GM12872 (cell line): ENCODE results near the gene AHR.

Experiments
- TF ChIP-seq, protein P1 (sequence below): IDR thresholded peaks from 3 replicates; pipeline ENCODE4 v1.5.1; 2011; ENCODE audit warnings: low read depth, mild to moderate bottlenecking, low read length, moderate library complexity; ENCODE audit not compliant: insufficient read depth

Gene AHR

GRCh38 chr7:17347401-17347800, 48.9 kb downstream of the AHR start:
- TF ChIP-seq, protein P1, sequence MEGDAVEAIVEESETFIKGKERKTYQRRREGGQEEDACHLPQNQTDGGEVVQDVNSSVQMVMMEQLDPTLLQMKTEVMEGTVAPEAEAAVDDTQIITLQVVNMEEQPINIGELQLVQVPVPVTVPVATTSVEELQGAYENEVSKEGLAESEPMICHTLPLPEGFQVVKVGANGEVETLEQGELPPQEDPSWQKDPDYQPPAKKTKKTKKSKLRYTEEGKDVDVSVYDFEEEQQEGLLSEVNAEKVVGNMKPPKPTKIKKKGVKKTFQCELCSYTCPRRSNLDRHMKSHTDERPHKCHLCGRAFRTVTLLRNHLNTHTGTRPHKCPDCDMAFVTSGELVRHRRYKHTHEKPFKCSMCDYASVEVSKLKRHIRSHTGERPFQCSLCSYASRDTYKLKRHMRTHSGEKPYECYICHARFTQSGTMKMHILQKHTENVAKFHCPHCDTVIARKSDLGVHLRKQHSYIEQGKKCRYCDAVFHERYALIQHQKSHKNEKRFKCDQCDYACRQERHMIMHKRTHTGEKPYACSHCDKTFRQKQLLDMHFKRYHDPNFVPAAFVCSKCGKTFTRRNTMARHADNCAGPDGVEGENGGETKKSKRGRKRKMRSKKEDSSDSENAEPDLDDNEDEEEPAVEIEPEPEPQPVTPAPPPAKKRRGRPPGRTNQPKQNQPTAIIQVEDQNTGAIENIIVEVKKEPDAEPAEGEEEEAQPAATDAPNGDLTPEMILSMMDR = no peak

DNA sequence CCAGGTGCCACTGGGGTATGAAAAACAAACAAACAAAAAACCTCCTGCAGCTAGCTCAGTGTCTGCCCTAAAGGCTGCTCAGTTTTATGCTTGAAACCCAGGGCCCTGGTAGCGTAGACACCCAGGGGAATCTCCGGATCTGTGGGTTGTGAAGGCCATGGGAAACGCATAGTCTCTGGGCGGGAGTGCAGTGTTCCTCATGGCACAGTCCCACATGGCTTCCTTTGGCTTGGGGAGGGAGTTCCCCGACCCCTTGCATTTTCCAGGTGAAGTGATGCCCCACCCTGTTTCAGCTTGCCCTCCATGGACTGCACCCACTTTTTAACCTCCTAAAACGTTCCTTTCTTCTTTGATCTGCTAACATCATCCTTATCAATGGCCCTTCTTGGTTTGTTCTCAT, 56.0 kb downstream of the AHR start:
- TF ChIP-seq, protein P1 = no peak

DNA sequence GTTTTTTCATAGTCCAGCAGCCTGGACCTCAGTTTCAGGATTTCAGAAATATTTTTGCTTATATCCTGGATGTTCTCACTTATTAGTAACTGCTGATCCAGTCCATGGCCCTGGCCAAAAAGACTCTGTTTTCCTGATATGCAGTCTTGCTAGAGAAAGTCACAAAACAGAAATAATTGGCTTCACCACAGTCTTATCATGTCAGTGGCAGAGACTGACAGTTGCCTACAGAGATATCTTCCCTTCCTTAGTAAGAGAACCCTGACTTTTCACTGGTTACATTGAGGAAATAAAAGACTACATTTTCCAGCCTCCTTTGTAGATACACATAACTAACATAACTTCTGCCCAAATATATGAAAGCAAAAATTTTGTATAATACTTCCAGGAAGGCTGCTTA, 56.6 kb downstream of the AHR start:
- TF ChIP-seq, protein P1 = no peak

DNA sequence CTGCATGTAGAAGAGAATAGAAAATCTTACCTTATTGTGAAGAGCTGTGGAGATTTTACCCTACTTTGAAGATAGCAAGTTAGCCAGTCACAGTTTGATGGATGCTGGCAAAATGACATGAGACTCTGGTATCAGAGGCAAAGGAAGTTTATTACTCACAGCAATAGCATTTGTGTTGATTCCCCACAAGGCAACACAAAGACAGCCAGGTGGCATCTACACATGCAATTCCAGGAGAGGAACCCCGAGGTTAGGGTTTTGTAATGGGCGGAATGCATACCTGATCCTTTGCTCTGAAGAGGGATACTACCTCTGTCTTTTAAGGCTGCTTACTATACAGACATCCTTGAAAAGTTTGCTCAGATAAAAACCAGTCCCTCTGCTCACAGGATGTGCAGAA, 59.5 kb downstream of the AHR start:
- TF ChIP-seq, protein P1 = no peak

DNA sequence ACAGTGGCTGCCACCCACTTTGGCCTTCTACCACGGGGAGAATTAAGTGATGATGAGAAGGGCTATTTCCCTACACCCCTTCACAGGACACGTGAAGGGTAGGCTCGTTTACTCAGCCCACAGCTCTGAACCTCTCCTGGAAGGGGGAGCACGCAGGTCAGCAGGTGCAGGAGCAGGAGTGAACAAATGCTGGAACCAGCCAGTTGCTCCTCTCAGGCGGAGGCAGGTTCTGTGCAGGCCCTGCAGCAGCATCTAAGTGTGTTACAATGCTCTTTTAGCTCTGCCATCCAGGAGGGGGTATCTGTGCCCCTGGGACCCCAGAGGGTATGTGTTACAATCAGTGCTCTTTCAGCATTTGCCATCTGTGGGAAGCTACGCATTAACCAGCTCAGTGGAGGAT, 61.2 kb downstream of the AHR start:
- TF ChIP-seq, protein P1 = no peak

DNA sequence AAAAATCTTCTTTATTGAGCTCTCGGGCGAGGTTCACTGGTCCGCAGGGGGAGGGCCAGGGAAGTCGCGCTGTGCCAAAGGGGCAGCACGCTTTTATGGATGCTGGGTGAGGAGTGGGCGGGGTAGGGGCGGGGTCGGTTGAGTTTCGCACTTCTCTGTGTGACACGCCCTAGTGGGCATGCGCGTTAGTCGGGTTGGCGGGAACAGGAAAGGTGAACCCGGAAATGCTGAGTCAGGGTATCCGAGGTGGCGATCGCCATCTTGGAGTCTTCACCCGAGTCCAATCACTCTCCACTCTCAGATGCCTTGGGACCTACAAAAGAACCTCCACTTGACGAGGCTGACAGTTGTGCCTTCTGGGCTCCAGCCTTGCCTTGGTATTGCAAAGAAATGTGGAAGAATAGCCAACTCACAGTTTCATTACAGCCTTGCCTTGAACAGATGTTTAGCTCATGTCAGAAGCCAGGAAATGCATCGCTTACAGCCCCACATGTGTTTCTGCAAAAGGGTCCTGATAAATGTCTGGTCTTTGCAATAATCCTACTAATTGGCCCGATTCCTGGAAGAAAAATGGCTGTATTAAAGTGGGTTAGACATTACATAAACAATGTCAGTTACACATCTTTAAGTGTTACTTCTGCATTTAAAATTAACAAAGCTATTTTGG, 64.1 kb downstream of the AHR start:
- TF ChIP-seq, protein P1 = no peak

DNA sequence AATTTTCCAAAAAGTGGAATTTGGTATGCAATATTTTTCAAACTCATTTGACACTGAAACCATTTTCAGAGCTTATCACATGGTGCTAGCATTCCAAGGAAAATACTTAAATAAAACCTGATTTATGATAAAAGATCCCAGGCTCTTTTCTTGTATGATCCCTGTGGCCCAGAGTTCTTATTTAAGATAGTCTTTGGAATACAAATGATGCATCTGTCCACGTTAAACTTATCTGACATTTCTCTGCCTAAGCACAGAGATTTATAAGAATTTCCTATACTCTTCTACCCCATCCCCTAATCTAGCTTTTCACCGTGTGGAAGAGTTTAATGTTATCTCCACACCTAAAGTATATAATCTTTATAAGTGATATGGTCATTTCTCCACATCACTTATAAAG, 66.2 kb downstream of the AHR start:
- TF ChIP-seq, protein P1 = no peak

DNA sequence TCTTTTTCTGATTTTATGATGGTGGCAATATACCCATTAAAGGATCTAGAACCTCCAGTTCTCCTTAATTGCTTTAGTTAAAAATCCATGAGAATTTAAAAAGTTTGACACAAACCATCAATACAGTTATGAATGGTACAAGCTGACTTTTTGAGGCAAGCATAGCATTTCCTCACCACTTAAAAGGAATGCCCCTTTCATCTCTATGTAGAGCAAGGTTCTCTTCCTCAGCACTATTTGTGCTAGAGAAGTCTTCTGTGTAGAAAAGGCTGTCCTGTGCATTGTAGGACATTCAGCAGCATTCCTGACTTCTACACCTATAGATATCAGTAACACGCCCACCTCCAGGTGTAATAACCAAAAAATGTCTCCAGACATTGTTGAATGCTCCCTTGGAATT, 67.3 kb downstream of the AHR start:
- TF ChIP-seq, protein P1 = no peak
